Activated T-cell treated with anti-CD3 and anti-CD28 coated beads, Interleukin-2, amount 50 U/mL, for 4 hours (primary cell): ENCODE results near the gene PTER. TPM values are rescaled to one million over a fixed set of nuclear protein-coding genes. Genes with fewer than 3 reads are reported as not detected.

Experiments used
- ATAC-seq, 2 donors: fragments of 200-7000 bp; cut with Tn5 transposase; one replicate each; pipeline ENCODE4 v1.10.0; 2021
- DNase-seq: peaks from one replicate; pipeline ENCODE4 v3.0.0-alpha.2; 2020
- H3K27me3 Mint-ChIP-seq: one replicate; pipeline ENCODE4 v1.8.0; 2021; ENCODE audit warnings: low read depth, mixed read lengths
- H3K36me3 Mint-ChIP-seq: one replicate; pipeline ENCODE4 v1.8.0; 2022; ENCODE audit warnings: mixed read lengths; ENCODE audit not compliant: insufficient read depth
- H3K4me1 Mint-ChIP-seq: one replicate; pipeline ENCODE4 v1.8.0; 2021; ENCODE audit warnings: low read depth, mixed read lengths
- H3K4me3 Mint-ChIP-seq: one replicate; pipeline ENCODE4 v1.8.0; 2021; ENCODE audit warnings: mild to moderate bottlenecking, moderate library complexity, mixed read lengths
- H3K9me3 Mint-ChIP-seq: one replicate; pipeline ENCODE4 v1.8.0; 2021; ENCODE audit warnings: mixed read lengths
- total RNA-seq, 3 donors: library from RNA; stranded (reverse); gene quantifications; one replicate each; pipeline ENCODE4 v1.2.1, GENCODE V29; 2021

Gene PTER
- total RNA-seq, 3 donors from 2014 or later = 17.8 to 18.7 (median 18.5) TPM

GRCh38 chr10:16441173-16441840 lies 4.5 kb downstream of the PTER start:
- peaks cover 51% of the 10 kb centered on the region for H3K4me1 Mint-ChIP-seq
- H3K27me3 Mint-ChIP-seq = no peaks in the 10 kb centered on the region
- no peak for ATAC-seq
- no peak for DNase-seq
- H3K4me3 Mint-ChIP-seq = peak overlapping the region; percentile 36
- H3K9me3 Mint-ChIP-seq = no peaks in the 10 kb centered on the region
- peaks cover 28% of the 10 kb centered on the region for H3K36me3 Mint-ChIP-seq

DNA sequence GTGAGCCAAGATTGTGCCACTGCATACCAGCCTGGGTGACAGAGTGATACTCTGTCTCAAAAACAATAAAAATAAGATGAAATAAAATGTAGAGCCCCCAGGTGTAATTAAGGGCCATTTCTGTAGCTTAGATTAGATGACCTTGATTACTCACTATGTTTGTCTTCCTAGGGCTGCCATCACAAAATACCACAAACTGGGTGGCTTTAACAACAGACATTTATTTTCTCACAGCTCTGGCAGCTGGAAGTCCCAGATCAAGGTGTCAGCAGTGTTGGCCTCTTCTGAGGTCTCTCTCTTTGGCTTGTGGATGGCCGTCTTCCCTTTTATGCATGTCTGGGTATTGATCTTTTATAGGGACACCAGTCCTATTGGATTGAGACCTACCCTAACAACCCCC lies 6.1 kb downstream of the PTER start:
- no peak for ATAC-seq
- no peaks in the 10 kb centered on the region for H3K27me3 Mint-ChIP-seq
- H3K36me3 Mint-ChIP-seq = peaks cover 30% of the 10 kb centered on the region
- no peak for DNase-seq
- peaks cover 37% of the 10 kb centered on the region for H3K4me1 Mint-ChIP-seq
- no peak overlapping the region for H3K4me3 Mint-ChIP-seq
- H3K9me3 Mint-ChIP-seq = no peaks in the 10 kb centered on the region

GRCh38 chr10:16445770-16446469 lies 9.1 kb downstream of the PTER start:
- H3K4me1 Mint-ChIP-seq = peaks cover 15% of the 10 kb centered on the region
- H3K36me3 Mint-ChIP-seq = peaks cover 26% of the 10 kb centered on the region
- DNase-seq = no peak
- no peaks in the 10 kb centered on the region for H3K27me3 Mint-ChIP-seq
- no peaks in the 10 kb centered on the region for H3K9me3 Mint-ChIP-seq
- no peak overlapping the region for H3K4me3 Mint-ChIP-seq
- no peak for ATAC-seq

DNA sequence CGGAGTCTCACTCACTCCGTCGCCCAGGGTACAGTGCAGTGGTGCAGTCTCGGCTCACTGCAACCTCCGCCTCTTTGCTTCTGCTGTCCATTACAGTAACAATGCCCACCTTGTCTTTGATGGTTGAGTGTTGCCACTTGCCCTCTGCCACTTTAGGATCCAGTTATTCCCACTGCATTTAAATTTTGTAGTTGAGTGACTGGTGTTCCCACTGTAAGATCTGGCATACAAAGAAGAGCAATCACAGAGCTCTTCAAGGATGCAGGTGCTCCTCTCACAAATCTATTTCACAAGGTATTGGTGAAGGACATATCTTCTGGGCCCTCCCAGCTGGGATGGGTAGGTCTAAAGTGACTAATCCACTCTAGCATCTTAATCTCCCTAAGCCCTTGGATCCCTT lies 12.6 kb downstream of the PTER start:
- no peak for DNase-seq
- H3K36me3 Mint-ChIP-seq = peaks cover 15% of the 10 kb centered on the region
- no peaks in the 10 kb centered on the region for H3K9me3 Mint-ChIP-seq
- H3K4me3 Mint-ChIP-seq = no peak overlapping the region
- ATAC-seq = no peak
- H3K27me3 Mint-ChIP-seq = no peaks in the 10 kb centered on the region
- H3K4me1 Mint-ChIP-seq = peaks cover 2% of the 10 kb centered on the region

GRCh38 chr10:16458166-16458955 lies 21.6 kb downstream of the PTER start:
- Mint-ChIP-seq H3K27me3 (no peaks in the 10 kb centered on the region), H3K36me3 (peaks cover 10% of the 10 kb centered on the region), H3K4me1 (peaks cover 3% of the 10 kb centered on the region), H3K4me3 (no peak overlapping the region), H3K9me3 (no peaks in the 10 kb centered on the region)
- ATAC-seq (no peak), DNase-seq (no peak)

- no peak overlapping the region for H3K4me3 Mint-ChIP-seq
- no peaks in the 10 kb centered on the region for H3K27me3 Mint-ChIP-seq
- no peaks in the 10 kb centered on the region for H3K9me3 Mint-ChIP-seq
- H3K4me1 Mint-ChIP-seq = peaks cover 3% of the 10 kb centered on the region
- DNase-seq (no peak), ATAC-seq (no peak)
- peaks cover 16% of the 10 kb centered on the region for H3K36me3 Mint-ChIP-seq
Measured at GRCh38 chr10:16459423-16459939, 22.7 kb downstream of the PTER start.

GRCh38 chr10:16466001-16466400 lies 29.2 kb downstream of the PTER start:
- Mint-ChIP-seq H3K4me3 (no peak overlapping the region), H3K36me3 (peaks cover 28% of the 10 kb centered on the region), H3K27me3 (no peaks in the 10 kb centered on the region), H3K9me3 (no peaks in the 10 kb centered on the region), H3K4me1 (peaks cover 21% of the 10 kb centered on the region)
- no peak for ATAC-seq
- DNase-seq = no peak

DNA sequence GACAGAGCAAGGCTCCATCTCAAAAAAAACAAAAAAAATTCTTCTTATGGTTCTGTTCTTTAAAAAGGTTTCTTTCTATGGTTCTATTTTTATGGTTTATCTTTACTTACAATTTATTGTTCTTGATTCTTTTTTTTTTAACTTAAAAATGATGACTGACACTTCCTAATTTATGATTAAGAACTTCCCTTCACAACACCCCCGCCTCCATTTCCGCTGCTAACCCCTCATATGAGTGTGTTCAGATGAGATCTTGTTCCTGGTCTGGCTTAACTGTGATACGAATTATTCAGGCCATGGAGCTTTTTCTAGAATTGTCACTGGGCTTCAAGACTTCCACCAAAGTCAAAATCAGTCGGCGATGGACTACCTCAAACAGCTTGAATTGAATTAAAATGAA lies 33.9 kb downstream of the PTER start:
- Mint-ChIP-seq H3K36me3 (peaks cover 21% of the 10 kb centered on the region), H3K27me3 (no peaks in the 10 kb centered on the region), H3K9me3 (no peaks in the 10 kb centered on the region), H3K4me1 (peaks cover 16% of the 10 kb centered on the region), H3K4me3 (no peak overlapping the region)
- DNase-seq = peak; percentile 17
- peak in 1 of 2 donors; percentile 50 for ATAC-seq

GRCh38 chr10:16472828-16473227 lies 36.0 kb downstream of the PTER start:
- peaks cover 18% of the 10 kb centered on the region for H3K36me3 Mint-ChIP-seq
- H3K9me3 Mint-ChIP-seq = no peaks in the 10 kb centered on the region
- ATAC-seq (no peak), DNase-seq (no peak)
- H3K4me3 Mint-ChIP-seq = no peak overlapping the region
- peaks cover 13% of the 10 kb centered on the region for H3K4me1 Mint-ChIP-seq
- H3K27me3 Mint-ChIP-seq = no peaks in the 10 kb centered on the region

DNA sequence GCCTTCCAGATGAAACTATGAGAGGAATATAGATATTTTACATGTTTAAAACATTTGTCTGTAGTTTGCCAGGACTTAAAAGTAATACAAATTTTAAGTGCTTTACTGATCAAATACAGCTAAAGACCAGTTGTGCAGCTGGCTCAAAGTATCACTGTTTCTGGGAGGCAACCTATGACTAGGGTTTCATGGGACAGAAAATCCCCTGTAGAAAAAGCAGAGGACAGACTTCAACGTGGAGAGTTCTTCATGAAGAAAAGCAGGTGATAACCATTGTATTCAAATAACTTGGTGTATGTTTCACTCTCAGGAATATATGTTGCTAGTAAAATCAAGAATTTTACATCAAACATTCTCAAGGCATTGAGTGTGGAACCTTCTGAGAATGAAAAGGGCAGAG lies 40.9 kb downstream of the PTER start:
- H3K4me3 Mint-ChIP-seq = no peak overlapping the region
- ATAC-seq = no peak
- no peaks in the 10 kb centered on the region for H3K27me3 Mint-ChIP-seq
- H3K9me3 Mint-ChIP-seq = no peaks in the 10 kb centered on the region
- DNase-seq = no peak
- H3K4me1 Mint-ChIP-seq = no peaks in the 10 kb centered on the region
- peaks cover 8% of the 10 kb centered on the region for H3K36me3 Mint-ChIP-seq

DNA sequence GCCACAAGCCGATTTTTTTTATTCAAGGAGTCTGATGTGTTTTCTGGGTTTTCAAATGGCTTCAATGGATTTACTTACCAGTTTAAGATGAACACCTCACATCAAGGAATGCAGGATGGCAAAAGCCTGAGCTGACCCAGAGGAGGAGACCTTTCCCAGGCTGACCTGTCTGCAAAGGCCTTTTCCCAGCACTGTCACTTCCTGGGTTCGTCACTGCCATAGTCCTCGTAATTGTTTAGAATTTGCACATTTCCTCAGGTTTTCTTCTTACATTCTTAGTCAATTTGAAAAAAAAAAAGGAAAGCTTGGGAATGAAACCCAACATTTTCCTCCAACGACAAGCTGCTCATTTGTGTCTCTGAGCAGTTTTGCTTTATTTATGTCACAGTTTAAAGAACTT lies 42.0 kb downstream of the PTER start:
- Mint-ChIP-seq H3K27me3 (no peaks in the 10 kb centered on the region), H3K36me3 (peaks cover 8% of the 10 kb centered on the region), H3K9me3 (no peaks in the 10 kb centered on the region), H3K4me3 (no peak overlapping the region), H3K4me1 (no peaks in the 10 kb centered on the region)
- DNase-seq = no peak
- ATAC-seq = no peak

GRCh38 chr10:16481052-16481728 lies 44.4 kb downstream of the PTER start:
- no peak overlapping the region for H3K4me3 Mint-ChIP-seq
- peaks cover 19% of the 10 kb centered on the region for H3K36me3 Mint-ChIP-seq
- H3K9me3 Mint-ChIP-seq = no peaks in the 10 kb centered on the region
- no peaks in the 10 kb centered on the region for H3K27me3 Mint-ChIP-seq
- ATAC-seq (no peak), DNase-seq (no peak)
- no peaks in the 10 kb centered on the region for H3K4me1 Mint-ChIP-seq

DNA sequence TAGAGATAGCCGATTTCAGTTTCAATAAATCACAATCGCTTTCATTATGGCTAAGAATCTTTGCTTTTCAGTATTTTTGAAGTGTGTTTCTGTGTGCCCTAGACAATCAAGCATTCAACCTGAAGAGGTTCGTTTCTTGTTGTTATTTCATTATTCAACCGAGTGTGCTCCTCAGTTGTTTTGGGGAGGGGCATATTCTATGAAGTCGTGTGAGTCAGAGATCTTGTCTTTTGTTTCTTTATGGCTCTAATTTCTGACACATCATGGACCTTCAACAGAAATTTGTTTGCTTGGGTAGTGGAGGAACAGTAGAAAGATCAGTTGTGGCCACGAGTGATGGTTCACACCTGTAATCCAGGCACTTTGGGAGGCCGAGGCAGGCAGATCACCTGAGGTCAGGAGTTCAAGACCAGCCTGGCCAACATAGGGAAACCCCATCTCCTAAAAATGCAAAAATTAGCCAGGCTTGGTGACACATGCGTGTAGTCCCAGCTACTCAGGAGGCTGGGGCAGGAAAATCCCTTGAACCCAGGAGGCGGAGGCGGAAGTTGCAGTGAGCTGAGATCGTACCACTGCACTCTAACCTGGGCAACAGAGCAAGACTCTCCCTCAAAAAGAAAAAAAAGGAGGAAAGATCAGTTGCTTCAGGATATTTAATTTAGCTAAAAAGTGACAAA lies 46.6 kb downstream of the PTER start:
- no peaks in the 10 kb centered on the region for H3K4me1 Mint-ChIP-seq

DNA sequence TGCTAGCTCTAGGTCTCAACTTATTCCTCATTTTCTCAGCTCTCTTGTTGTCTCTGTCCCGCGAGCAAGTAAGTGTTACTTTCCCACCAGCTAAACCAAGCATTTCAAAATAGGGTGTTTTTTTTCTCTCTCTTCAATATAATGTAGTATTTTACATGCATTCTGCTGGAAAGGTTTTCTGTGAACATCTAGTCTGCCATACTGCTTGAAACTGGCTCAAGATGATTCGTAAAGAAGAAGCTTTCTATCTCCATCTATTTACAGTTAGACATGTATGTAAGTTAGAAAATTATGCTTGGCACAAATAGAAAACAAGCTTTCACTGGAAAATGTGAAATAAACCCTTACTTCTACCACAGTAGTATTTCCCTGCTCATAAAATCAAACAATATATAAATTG lies 53.7 kb downstream of the PTER start:
- Mint-ChIP-seq H3K27me3 (no peaks in the 10 kb centered on the region), H3K4me3 (no peak overlapping the region), H3K4me1 (no peaks in the 10 kb centered on the region), H3K36me3 (peaks cover 42% of the 10 kb centered on the region), H3K9me3 (no peaks in the 10 kb centered on the region)
- DNase-seq = no peak
- no peak for ATAC-seq

More for the DNA sequence above, 46.6 kb downstream of the PTER start:
- Mint-ChIP-seq H3K9me3 (no peaks in the 10 kb centered on the region), H3K36me3 (peaks cover 27% of the 10 kb centered on the region), H3K27me3 (no peaks in the 10 kb centered on the region), H3K4me3 (no peak overlapping the region)
- no peak for ATAC-seq
- DNase-seq = no peak
